Raji (cell line): ENCODE data around the gene RNF39.

Source experiments
- POLR2A ChIP-seq: IDR thresholded peaks from 2 replicates; pipeline ENCODE4 v1.6.1; 2011; ENCODE audit warnings: low read depth, low read length, control low read depth; ENCODE audit not compliant: insufficient read depth

Gene RNF39

DNA sequence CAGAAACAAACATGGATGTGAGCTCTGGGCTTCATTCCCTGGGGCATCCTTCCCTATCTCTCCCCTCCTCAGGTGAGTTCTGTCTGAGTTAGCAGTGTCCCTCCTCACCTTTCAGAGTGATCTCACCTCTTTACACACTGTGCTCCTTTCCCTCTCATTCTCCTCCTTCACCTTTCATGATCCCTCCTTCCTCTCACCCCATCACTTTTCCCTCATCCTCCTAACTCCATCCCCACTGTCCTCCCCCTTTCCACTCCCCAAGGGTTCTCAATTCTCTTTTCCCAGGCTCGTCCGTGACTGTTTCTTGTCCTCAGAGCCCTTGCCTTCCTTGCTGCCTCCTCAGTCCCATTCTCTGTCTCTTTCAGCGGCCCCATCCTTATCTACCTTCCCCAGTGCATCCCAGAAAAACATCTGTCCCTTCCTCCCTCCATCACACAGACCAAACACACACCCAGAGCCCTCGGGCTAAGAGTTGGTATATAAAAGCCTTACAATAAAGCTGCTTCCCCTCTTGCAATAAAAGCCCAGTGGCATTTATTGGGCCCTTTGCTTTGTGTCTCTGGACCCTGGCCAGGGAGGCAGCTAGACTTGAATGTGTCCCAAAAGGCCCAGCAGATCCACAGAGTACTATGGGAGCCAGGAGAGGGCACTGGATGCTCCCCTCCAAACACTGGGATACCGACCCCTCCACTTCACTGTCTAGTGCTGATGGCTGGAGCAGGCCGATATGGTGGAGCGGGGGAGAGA is 1.9 kb downstream of the RNF39 start:
- no peak for TF ChIP-seq POLR2A

DNA sequence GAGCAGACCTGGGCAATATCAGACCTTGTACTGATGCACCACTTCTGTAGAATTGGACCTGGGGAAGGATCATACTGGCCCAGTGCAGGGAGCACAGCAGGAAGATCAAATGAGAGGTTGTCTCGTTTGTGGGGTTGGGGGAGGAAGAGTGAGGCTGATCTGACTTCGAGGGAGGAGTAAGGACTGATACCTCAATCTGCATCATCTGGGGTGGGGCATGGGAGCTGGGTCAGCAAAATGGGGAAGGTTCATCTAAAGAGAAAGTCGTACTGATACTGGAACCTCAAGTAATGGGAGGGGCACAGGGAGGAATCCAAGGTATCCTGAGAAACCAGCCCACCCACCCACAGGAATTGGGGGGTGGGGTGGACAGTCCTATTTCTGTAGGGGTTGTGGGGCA is 3.7 kb downstream of the RNF39 start:
- no peak for TF ChIP-seq POLR2A

GRCh38 chr6:30071081-30071818 is 4.3 kb downstream of the RNF39 start:
- no peak for TF ChIP-seq POLR2A

- TF ChIP-seq POLR2A = no peak
These were observed 8.0 kb downstream of the RNF39 start for GRCh38 chr6:30067460-30068139.

- peak; percentile 92 for TF ChIP-seq POLR2A
These were observed 8.8 kb downstream of the RNF39 start, which contains the start of gene PPP1R11 for GRCh38 chr6:30066577-30067459. TSS of gene PPP1R11 (plus strand) at chr6:30067198. CDS start at chr6:30067411, 213 bp downstream.

DNA sequence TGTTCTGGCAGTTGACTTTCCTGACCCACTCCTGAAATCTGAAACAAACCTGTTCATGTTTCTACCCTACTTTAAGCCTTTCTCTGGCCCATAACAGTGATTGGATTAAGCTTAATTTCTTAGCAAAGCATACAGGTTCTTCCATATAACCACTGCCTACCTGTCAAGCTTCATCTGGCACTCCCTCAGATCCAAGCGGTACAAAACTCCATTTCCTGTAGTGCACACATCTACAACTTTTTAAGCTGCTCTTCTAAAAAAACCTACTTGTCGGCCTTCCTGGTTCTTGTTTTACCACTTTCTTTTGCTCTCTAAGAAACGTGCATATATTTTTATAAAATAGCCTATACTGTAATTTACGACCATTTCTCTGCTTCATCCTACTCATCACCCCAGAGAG is 9.5 kb downstream of the RNF39 start:
- no peak for TF ChIP-seq POLR2A

DNA sequence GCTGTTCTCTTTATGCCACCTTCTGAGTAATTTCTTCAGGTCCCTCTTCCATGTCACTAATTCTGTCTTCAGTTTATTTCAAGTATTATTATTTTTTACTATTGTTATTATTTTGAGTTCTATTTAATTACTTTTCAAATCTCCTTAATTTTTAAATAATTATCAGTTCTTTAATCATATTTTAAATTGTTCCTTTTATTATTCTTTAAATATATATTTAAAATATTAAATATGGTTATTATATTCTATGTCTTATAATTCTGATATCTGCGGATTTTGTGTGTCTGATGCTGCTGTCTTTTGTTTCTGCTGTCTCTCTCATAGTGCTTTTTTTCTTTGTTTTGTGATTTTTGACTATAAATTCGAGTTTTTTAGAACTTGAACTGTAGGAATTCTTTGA is 12.3 kb downstream of the RNF39 start:
- no peak for TF ChIP-seq POLR2A

GRCh38 chr6:30062471-30063178 is 12.9 kb downstream of the RNF39 start:
- no peak for TF ChIP-seq POLR2A

GRCh38 chr6:30061858-30062458 is 13.6 kb downstream of the RNF39 start:
- TF ChIP-seq POLR2A = no peak

DNA sequence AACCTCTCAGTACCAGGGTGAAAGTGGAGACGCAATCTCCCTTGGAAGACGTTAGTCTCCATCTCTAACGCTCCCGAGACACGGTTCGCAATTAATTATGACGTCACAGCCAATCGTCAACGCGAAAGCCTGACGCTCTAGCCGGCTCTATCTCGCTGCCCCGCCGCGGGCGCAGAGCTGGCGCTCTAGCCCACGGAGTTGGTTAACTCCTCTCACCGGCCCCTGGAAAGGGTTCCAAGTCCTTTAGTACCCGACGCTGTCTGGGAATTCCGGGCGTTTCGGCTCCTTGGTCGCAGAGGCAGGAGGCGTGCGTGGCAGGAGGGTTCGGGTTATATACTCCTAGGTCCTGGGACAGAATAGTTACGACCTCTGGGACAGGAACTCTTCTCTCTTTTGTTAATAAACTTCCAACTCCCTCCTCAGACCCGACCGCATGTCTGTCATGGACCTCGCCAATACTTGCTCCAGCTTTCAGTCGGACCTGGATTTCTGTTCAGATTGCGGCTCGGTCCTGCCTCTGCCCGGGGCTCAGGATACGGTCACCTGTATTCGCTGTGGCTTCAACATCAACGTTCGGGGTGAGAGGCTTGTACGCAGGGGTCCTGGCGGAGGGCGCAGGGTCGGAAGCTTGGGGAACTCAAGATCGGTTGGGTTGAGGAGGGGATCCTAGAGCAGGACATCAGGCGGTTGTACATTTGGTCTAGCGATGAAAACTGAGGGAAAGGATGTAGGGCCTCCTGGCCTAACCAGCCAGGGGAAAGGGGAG is 14.3 kb downstream of the RNF39 start, which contains the start of gene POLR1H:
Gene POLR1H, plus strand, starts transcription at position 174 of the 766 bp plus-strand sequence. Its CDS starts 260 bp downstream, at position 434.
- peak; percentile 95 for TF ChIP-seq POLR2A

GRCh38 chr6:30060606-30061091 is 14.9 kb downstream of the RNF39 start:
- TF ChIP-seq POLR2A = no peak

DNA sequence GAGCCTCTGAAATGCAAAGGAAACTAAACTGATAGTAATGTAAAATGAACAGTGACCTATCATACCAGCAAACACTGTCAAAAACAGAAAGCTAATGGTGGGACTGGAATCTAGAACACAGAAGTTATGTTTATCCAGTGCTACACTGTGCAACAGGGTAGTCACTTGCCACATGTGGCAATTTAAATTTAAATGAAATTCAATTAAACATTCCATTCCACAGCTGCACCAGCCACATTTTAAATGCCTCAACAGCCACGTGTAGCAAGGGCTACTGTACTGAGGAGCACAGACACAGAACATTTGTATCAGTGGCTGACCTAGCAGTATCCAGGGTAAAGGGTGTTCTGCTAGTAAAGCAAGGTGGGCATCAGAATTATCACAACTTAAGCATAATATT is 20.1 kb downstream of the RNF39 start:
- no peak for TF ChIP-seq POLR2A

GRCh38 chr6:30053682-30054081 is 21.9 kb downstream of the RNF39 start:
- TF ChIP-seq POLR2A = no peak
